IMR-90 (cell line): ENCODE measurements around the gene C1QTNF1. TPM values are rescaled to one million over a fixed set of nuclear protein-coding genes. Genes with fewer than 3 reads are reported as not detected.

Experiments used
- ATAC-seq: fragments of 200-7000 bp; cut with Tn5 transposase; 2 replicates; pipeline ENCODE4 v1.9.1; 2020; ENCODE audit warnings: low read depth, mild to moderate bottlenecking, moderate library complexity
- BruUV-seq: library from RNA; stranded (reverse); fragments of 400-500 nt; replicated peaks from 2 replicates; lab custom pipeline; 2021; lab: Mats Ljungman, UMichigan
- CTCF ChIA-PET: fragments of 300-600 bp; formaldehyde crosslinking; extraction: SDS; loops from one replicate; lab custom pipeline; 2021; ENCODE audit warnings: antibody characterized with exemption; lab: Yijun Ruan, JAX
- POLR2A ChIA-PET: fragments of 300-600 bp; sonication (Branson Sonifier 250); formaldehyde crosslinking; loops from one replicate; lab custom pipeline; 2022; ENCODE audit warnings: antibody characterized with exemption; ENCODE audit not compliant: unreplicated experiment; lab: Charles Lee
- DNase-seq: peaks from one replicate; pipeline ENCODE4 v3.0.0; 2013
- H2AFZ ChIP-seq: replicated peaks from 2 replicates; pipeline ENCODE3; 2013; ENCODE audit warnings: low read length, mild to moderate bottlenecking; ENCODE audit not compliant: poor library complexity
- H2AK5ac ChIP-seq: 2 replicates; pipeline ENCODE4 v1.6.1; 2013; ENCODE audit warnings: low read depth, low read length, inconsistent platforms
- H2AK9ac ChIP-seq: replicated peaks from 2 replicates; pipeline ENCODE3; 2013; ENCODE audit warnings: mild to moderate bottlenecking, low read depth, low read length, moderate library complexity; ENCODE audit not compliant: poor library complexity
- H2BK120ac ChIP-seq: 2 replicates; pipeline ENCODE4 v1.6.1; 2013; ENCODE audit warnings: low read depth, low read length, inconsistent platforms
- H2BK15ac ChIP-seq: 3 replicates; pipeline ENCODE4 v1.6.1; 2013; ENCODE audit warnings: low read depth, low read length, inconsistent platforms
- H2BK20ac ChIP-seq: 2 replicates; pipeline ENCODE4 v1.6.1; 2013; ENCODE audit warnings: low read depth, mild to moderate bottlenecking, inconsistent platforms, low read length, moderate library complexity
- H2BK5ac ChIP-seq: 2 replicates; pipeline ENCODE4 v1.6.1; 2013; ENCODE audit warnings: mild to moderate bottlenecking, low read depth, low read length, inconsistent platforms; ENCODE audit not compliant: poor library complexity, severe bottlenecking
- H3K14ac ChIP-seq: replicated peaks from 2 replicates; pipeline ENCODE4 v1.6.1; 2013; ENCODE audit warnings: low read depth, low read length, inconsistent platforms
- H3K18ac ChIP-seq: 2 replicates; pipeline ENCODE4 v1.6.1; 2013; ENCODE audit warnings: low read depth, low read length, control low read depth
- H3K23ac ChIP-seq: 2 replicates; pipeline ENCODE4 v1.6.1; 2013; ENCODE audit warnings: low read depth, low read length, inconsistent platforms
- H3K27ac ChIP-seq: 2 replicates; pipeline ENCODE4 v1.5.1; 2013; ENCODE audit warnings: mild to moderate bottlenecking, control low read depth, low read length; ENCODE audit not compliant: insufficient read depth
- H3K27me3 ChIP-seq: 2 replicates; pipeline ENCODE4 v1.6.1; 2013; ENCODE audit warnings: low read length; ENCODE audit not compliant: control insufficient read depth, insufficient read depth
- H3K36me3 ChIP-seq: 2 replicates; pipeline ENCODE4 v1.6.1; 2013; ENCODE audit warnings: low read length, mixed read lengths; ENCODE audit not compliant: control insufficient read depth, insufficient read depth
- H3K4ac ChIP-seq: 2 replicates; pipeline ENCODE4 v1.6.1; 2013; ENCODE audit warnings: low read depth, low read length, inconsistent platforms
- H3K4me1 ChIP-seq: 2 replicates; pipeline ENCODE4 v1.6.1; 2013; ENCODE audit warnings: low read length, mixed read lengths; ENCODE audit not compliant: control insufficient read depth, insufficient read depth
- H3K4me2 ChIP-seq: 2 replicates; pipeline ENCODE4 v1.6.1; 2013; ENCODE audit warnings: low read depth, mild to moderate bottlenecking, control low read depth, low read length, moderate library complexity
- H3K4me3 ChIP-seq: 2 replicates; pipeline ENCODE4 v1.5.1; 2013; ENCODE audit warnings: low read depth, mild to moderate bottlenecking, control low read depth, low read length, moderate library complexity; ENCODE audit not compliant: insufficient read depth
- H3K56ac ChIP-seq: 2 replicates; pipeline ENCODE4 v1.6.1; 2013; ENCODE audit warnings: low read length, inconsistent platforms; ENCODE audit not compliant: insufficient read depth; ENCODE audit errors: extremely low read depth
- H3K79me1 ChIP-seq, 2 experiments: 2 replicates each; pipeline ENCODE4 v1.6.1; 2013; ENCODE audit warnings: low read length in 2 of 2, inconsistent platforms in 1 of 2, low read depth in 1 of 2
- H3K9ac ChIP-seq: 2 replicates; pipeline ENCODE4 v1.6.1; 2013; ENCODE audit warnings: low read depth, low read length, control low read depth
- H3K9me1 ChIP-seq: 2 replicates; pipeline ENCODE4 v1.6.1; 2013; ENCODE audit warnings: low read length, inconsistent platforms; ENCODE audit not compliant: insufficient read depth
- H3K9me3 ChIP-seq: 2 replicates; pipeline ENCODE4 v1.6.1; 2013; ENCODE audit warnings: low read length; ENCODE audit not compliant: control insufficient read depth, insufficient read depth
- H4K20me1 ChIP-seq: 2 replicates; pipeline ENCODE4 v1.6.1; 2013; ENCODE audit warnings: low read length, inconsistent platforms; ENCODE audit not compliant: insufficient read depth
- H4K5ac ChIP-seq: 2 replicates; pipeline ENCODE4 v1.6.1; 2013; ENCODE audit warnings: mild to moderate bottlenecking, low read depth, low read length, control low read depth
- H4K8ac ChIP-seq, 2 experiments: 2 replicates each; pipeline ENCODE4 v1.6.1; 2013; ENCODE audit warnings: low read depth in 2 of 2, low read length in 2 of 2, control low read depth in 1 of 2, inconsistent platforms in 1 of 2
- H4K91ac ChIP-seq: 2 replicates; pipeline ENCODE4 v1.6.1; 2013; ENCODE audit warnings: low read depth, low read length, inconsistent platforms; ENCODE audit not compliant: insufficient read depth
- CEBPB ChIP-seq: IDR thresholded peaks from 2 replicates; pipeline ENCODE4 v1.6.1; 2012; ENCODE audit warnings: low read depth, low read length, improper control_type of control experiment
- CHD1 ChIP-seq: IDR thresholded peaks from 2 replicates; pipeline ENCODE4 v1.6.1; 2012; ENCODE audit warnings: low read depth, low read length, improper control_type of control experiment
- ELK1 ChIP-seq: fragments of 150-350 bp; IDR thresholded peaks from 2 replicates; pipeline ENCODE4 v1.6.1; 2016; ENCODE audit warnings: low read depth, mild to moderate bottlenecking, low read length, moderate library complexity, borderline replicate concordance
- MAFK ChIP-seq: IDR thresholded peaks from 2 replicates; pipeline ENCODE4 v1.6.1; 2012; ENCODE audit warnings: low read depth, low read length, improper control_type of control experiment
- NFE2L2 ChIP-seq: fragments of 150-350 bp; IDR thresholded peaks from 2 replicates; pipeline ENCODE4 v1.6.1; 2016; ENCODE audit warnings: low read depth, mild to moderate bottlenecking, low read length
- RAD21 ChIP-seq: IDR thresholded peaks from 2 replicates; pipeline ENCODE4 v1.6.1; 2012; ENCODE audit warnings: low read length, improper control_type of control experiment
- USF2 ChIP-seq: fragments of 150-350 bp; IDR thresholded peaks from 2 replicates; pipeline ENCODE4 v1.6.1; 2017; ENCODE audit warnings: mild to moderate bottlenecking, antibody characterized with exemption, low read length, low read depth
- WGBS, 2 experiments: methylation state at CpG; one replicate each; pipeline versions ENCODE4 v1.1.5 to v1.1.7; 2013; ENCODE audit warnings: missing lambda C conversion rate in 2 of 2; ENCODE audit not compliant: insufficient read length in 1 of 2; ENCODE audit errors: extremely low coverage in 2 of 2; 5-methylcytosine and 5-hydroxymethylcytosine counted together
- dilution Hi-C: fragments of 300-500 bp; cut with HindIII; formaldehyde crosslinking; loops from one replicate; pipeline ENCODE4 v1.14.3; 2018; ENCODE audit warnings: low sequenced_read_pairs; ENCODE audit not compliant: unreplicated experiment
- in situ Hi-C: fragments of 300-500 bp; cut with MboI; formaldehyde crosslinking; loops from 3 replicates; pipeline ENCODE4 v1.14.3; 2019; ENCODE audit warnings: low sequenced_read_pairs, inconsistent platforms, mixed read lengths
- intact Hi-C: fragments of 100-400 bp; cut with micrococcal nuclease; formaldehyde crosslinking; loops from 2 replicates; pipeline ENCODE4 v1.10.0; 2022
- polyA plus RNA-seq, 3 experiments: library from polyadenylated mRNA; depleted of rRNA; stranded (reverse); fragments of >200 nt; gene quantifications; 2 replicates each; pipeline ENCODE4 v1.2.3, GENCODE V29; 2012; ENCODE audit warnings: low replicate concordance in 1 of 3
- total RNA-seq: library from RNA; depleted of rRNA; stranded (reverse); fragments of >200 nt; gene quantifications from 2 replicates; pipeline ENCODE4 v1.2.3, GENCODE V29; 2012

The C1QTNF1 gene
- total and polyA plus RNA-seq, 2 of the 4 experiments (the other 2 are of a cell fraction): 3.4 to 8.4 TPM

- Histone ChIP-seq H4K20me1 (peaks cover 33% of the 10 kb centered on the region), H3K9me3 (no peaks in the 10 kb centered on the region), H2BK15ac (no peak overlapping the region), H3K14ac (no peak overlapping the region), H4K8ac (no peak overlapping the region), H2AK9ac (no peak overlapping the region), H3K4me2 (no peak overlapping the region), H2BK20ac (no peak overlapping the region), H3K4me1 (no peaks in the 10 kb centered on the region), H4K5ac (no peak overlapping the region), H3K27ac (no peak overlapping the region), H3K4me3 (no peak overlapping the region), H2AK5ac (no peak overlapping the region), H3K4ac (no peak overlapping the region), H2BK5ac (no peak overlapping the region), H3K18ac (no peak overlapping the region), H3K23ac (no peak overlapping the region), H3K56ac (no peak overlapping the region), H3K9ac (no peak overlapping the region), H3K79me1 (peaks cover 22 to 58% of the 10 kb centered on the region in 2 experiments), H3K9me1 (no peaks in the 10 kb centered on the region), H2BK120ac (no peak overlapping the region), H2AFZ (no peak overlapping the region), H4K91ac (no peak overlapping the region), H3K36me3 (peaks cover 72% of the 10 kb centered on the region), H3K27me3 (no peaks in the 10 kb centered on the region)
- dilution Hi-C loops: no loop called here
- no peak for DNase-seq
- ChIA-PET CTCF (interaction anchor here (0.8 kb wide), 1 partner anchor 34 kb away, joined by 3 read pairs; no protein-coding TSS in a partner anchor), POLR2A (no interaction called here)
- no TSS peak for BruUV-seq
- intact Hi-C loops: no loop called here
- TF ChIP-seq RAD21: no peak
- TF ChIP-seq NFE2L2: no peak
- TF ChIP-seq CEBPB: no peak
- TF ChIP-seq ELK1: no peak
- no peak for TF ChIP-seq MAFK
- TF ChIP-seq USF2: no peak
- TF ChIP-seq CHD1: no peak
- no peak for ATAC-seq
- WGBS, 2 experiments: 80% methylated on average over 1 of the region's 22 CpGs; no CpG with 5 or more reads in 1 of the 2 experiments
- in situ Hi-C loops: no loop called here
Measured at GRCh38 chr17:78993981-78994671, 29.8 kb upstream of the C1QTNF1 start.
